ENCODE measurements around the gene STUM.

STUM gene

GRCh38 chr1:226656601-226657277, 108.2 kb downstream of the STUM start:
- DNase-seq, result peak; percentile 71

- peak; percentile 31 for DNase-seq
These were observed 109.5 kb downstream of the STUM start for GRCh38 chr1:226657895-226658545.

- DNase-seq, result no peak
These were observed 110.1 kb downstream of the STUM start for GRCh38 chr1:226658546-226659125.
